ENCODE data around the gene C12orf43. TPM values are rescaled to one million over a fixed set of nuclear protein-coding genes. Genes with fewer than 3 reads are reported as not detected.

Gene C12orf43
- polyA plus RNA-seq, 1 donor (not counting 4 experiments of a cell fraction or from before 2014, with no cell fraction given): 12.8 TPM

GRCh38 chr12:120970310-120970709, 46.0 kb downstream of the C12orf43 start:
- Histone ChIP-seq H3K9ac (ENCODE audit: control insufficient read depth, extremely low read depth, insufficient read depth, low read length) (no peak overlapping the region), H2AFZ (ENCODE audit: control insufficient read depth, low read length) (no peak overlapping the region), H3K4me2 (ENCODE audit: control insufficient read depth, extremely low read depth, insufficient read depth, low read depth, low read length) (no peak overlapping the region), H3K4me1 (ENCODE audit: control insufficient read depth, extremely low read depth, insufficient read depth, low read length) (no peaks in the 10 kb centered on the region), H3K9me3 (ENCODE audit: control insufficient read depth, low read depth, low read length) (no peaks in the 10 kb centered on the region), H3K9me1 (ENCODE audit: control insufficient read depth, extremely low read depth, insufficient read depth, low read length) (no peaks in the 10 kb centered on the region), H3K4me3 (ENCODE audit: control insufficient read depth in 2 of 3, extremely low read depth in 1 of 3, insufficient read depth in 2 of 3, low read depth in 1 of 3, low read length in 3 of 3) (no peak overlapping the region), H3K27me3 (ENCODE audit: control insufficient read depth, extremely low read depth, insufficient read depth, low read length) (no peaks in the 10 kb centered on the region), H3K27ac (ENCODE audit: control insufficient read depth, insufficient read depth, low read length) (no peak overlapping the region), H3K36me3 (ENCODE audit: control insufficient read depth in 2 of 2, extremely low read depth in 1 of 2, insufficient read depth in 2 of 2, low read length in 2 of 2) (no peaks in the 10 kb centered on the region), H4K20me1 (ENCODE audit: control insufficient read depth, extremely low read depth, insufficient read depth, low read length) (no peaks in the 10 kb centered on the region), H3K79me2 (ENCODE audit: control insufficient read depth, insufficient read depth, low read length) (no peaks in the 10 kb centered on the region)
- no peak for DNase-seq (ENCODE audit: low read depth, low spot score)
- FAIRE-seq: no peak
- dilution Hi-C loops (cut with MboI; ENCODE audit: extremely low pct_ligation_motif_present, low sequenced_read_pairs): no loop called here
- TF ChIP-seq CTCF (optimal IDR thresholded peaks at IDR 0.05 in 1 of 3, IDR thresholded peaks at IDR 0.05 in 1 of 3, conservative IDR thresholded peaks at IDR 0.05 in 1 of 3; ENCODE audit: extremely low read depth in 1 of 3, insufficient read depth in 2 of 3, low read length in 3 of 3) (no peak), EZH2 (IDR thresholded peaks at IDR 0.05; ENCODE audit: low read length) (no peak)

GRCh38 chr12:120965534-120966091, 50.7 kb downstream of the C12orf43 start:
- no peaks in the 10 kb centered on the region for H4K20me1 ChIP-seq (ENCODE audit: control insufficient read depth, extremely low read depth, insufficient read depth, low read length)
- no peak overlapping the region for H3K4me2 ChIP-seq (ENCODE audit: control insufficient read depth, extremely low read depth, insufficient read depth, low read depth, low read length)
- dilution Hi-C loops (cut with MboI; ENCODE audit: extremely low pct_ligation_motif_present, low sequenced_read_pairs): no loop called here
- no peak overlapping the region for H3K27ac ChIP-seq (ENCODE audit: control insufficient read depth, insufficient read depth, low read length)
- FAIRE-seq: no peak
- DNase-seq (ENCODE audit: low read depth, low spot score): no peak
- no peaks in the 10 kb centered on the region for H3K9me3 ChIP-seq (ENCODE audit: control insufficient read depth, low read depth, low read length)
- TF ChIP-seq EZH2 (IDR thresholded peaks at IDR 0.05; ENCODE audit: low read length) (no peak), CTCF (optimal IDR thresholded peaks at IDR 0.05 in 1 of 3, IDR thresholded peaks at IDR 0.05 in 1 of 3, conservative IDR thresholded peaks at IDR 0.05 in 1 of 3; ENCODE audit: extremely low read depth in 1 of 3, insufficient read depth in 2 of 3, low read length in 3 of 3) (no peak)
- H2AFZ ChIP-seq (ENCODE audit: control insufficient read depth, low read length): no peak overlapping the region
- peaks cover 15% of the 10 kb centered on the region for H3K4me1 ChIP-seq (ENCODE audit: control insufficient read depth, extremely low read depth, insufficient read depth, low read length)
- no peaks in the 10 kb centered on the region for H3K9me1 ChIP-seq (ENCODE audit: control insufficient read depth, extremely low read depth, insufficient read depth, low read length)
- H3K27me3 ChIP-seq (ENCODE audit: control insufficient read depth, extremely low read depth, insufficient read depth, low read length): no peaks in the 10 kb centered on the region
- no peaks in the 10 kb centered on the region for H3K79me2 ChIP-seq (ENCODE audit: control insufficient read depth, insufficient read depth, low read length)
- H3K36me3 ChIP-seq (ENCODE audit: control insufficient read depth in 2 of 2, extremely low read depth in 1 of 2, insufficient read depth in 2 of 2, low read length in 2 of 2): no peaks in the 10 kb centered on the region
- H3K9ac ChIP-seq (ENCODE audit: control insufficient read depth, extremely low read depth, insufficient read depth, low read length): no peak overlapping the region
- H3K4me3 ChIP-seq (ENCODE audit: control insufficient read depth in 2 of 3, extremely low read depth in 1 of 3, insufficient read depth in 2 of 3, low read depth in 1 of 3, low read length in 3 of 3): no peak overlapping the region
